ENCODE measurements around the gene TMEM259.

DNA sequence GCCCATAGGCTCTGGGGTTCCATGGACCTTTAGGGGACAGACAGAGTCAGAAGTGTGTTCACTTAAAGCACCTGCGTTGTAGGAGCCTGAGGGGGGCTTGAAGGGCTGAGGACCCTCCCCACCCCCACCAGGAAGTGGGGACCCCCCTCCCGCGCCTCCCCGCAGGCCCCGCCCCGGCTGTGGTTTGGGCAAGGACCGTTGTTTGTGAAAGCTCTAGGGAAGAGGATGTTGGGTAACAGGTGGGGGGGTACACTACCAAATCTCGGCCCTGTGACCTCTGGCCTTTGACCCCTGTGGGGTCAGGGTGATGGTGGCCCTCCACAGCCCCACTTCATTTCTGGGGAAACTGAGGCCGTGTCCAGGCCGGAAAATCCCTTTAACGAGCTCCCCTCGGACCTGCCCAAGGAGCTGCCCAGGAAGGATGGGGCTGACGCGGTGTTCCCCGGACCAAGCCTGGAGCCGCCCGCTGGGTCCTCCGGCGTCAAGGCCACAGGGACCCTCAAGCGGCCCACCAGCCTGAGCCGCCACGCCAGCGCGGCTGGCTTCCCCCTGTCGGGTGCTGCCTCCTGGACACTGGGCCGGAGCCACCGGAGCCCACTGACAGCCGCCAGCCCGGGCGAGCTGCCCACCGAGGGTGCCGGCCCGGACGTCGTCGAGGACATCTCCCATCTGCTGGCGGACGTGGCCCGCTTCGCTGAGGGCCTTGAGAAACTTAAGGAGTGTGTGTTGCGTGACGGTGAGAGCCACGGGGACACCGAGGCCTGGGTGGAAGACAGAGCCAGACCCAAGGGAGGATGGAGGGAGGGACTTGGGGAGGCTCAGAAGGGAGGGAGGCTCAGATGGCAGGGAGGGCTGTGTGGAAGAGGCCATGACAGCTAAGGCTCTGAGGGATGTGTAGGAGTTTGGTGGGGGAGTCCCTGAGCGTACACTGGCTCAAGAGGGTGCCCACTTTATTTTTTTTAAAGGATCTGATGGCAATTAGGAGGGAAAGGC lies 47.4 kb upstream of the TMEM259 start:
- TF ChIP-seq, protein P1, sequence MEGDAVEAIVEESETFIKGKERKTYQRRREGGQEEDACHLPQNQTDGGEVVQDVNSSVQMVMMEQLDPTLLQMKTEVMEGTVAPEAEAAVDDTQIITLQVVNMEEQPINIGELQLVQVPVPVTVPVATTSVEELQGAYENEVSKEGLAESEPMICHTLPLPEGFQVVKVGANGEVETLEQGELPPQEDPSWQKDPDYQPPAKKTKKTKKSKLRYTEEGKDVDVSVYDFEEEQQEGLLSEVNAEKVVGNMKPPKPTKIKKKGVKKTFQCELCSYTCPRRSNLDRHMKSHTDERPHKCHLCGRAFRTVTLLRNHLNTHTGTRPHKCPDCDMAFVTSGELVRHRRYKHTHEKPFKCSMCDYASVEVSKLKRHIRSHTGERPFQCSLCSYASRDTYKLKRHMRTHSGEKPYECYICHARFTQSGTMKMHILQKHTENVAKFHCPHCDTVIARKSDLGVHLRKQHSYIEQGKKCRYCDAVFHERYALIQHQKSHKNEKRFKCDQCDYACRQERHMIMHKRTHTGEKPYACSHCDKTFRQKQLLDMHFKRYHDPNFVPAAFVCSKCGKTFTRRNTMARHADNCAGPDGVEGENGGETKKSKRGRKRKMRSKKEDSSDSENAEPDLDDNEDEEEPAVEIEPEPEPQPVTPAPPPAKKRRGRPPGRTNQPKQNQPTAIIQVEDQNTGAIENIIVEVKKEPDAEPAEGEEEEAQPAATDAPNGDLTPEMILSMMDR (IDR thresholded peaks at IDR 0.05), result no peak
- no peak for TF ChIP-seq EZH2 (IDR thresholded peaks at IDR 0.05; ENCODE audit: borderline replicate concordance, insufficient read depth, low read depth, low read length, poor library complexity, severe bottlenecking)
